ENCODE measurements around the gene ARHGAP44. TPM values are rescaled to one million over a fixed set of nuclear protein-coding genes. Genes with fewer than 3 reads are reported as not detected.

Gene ARHGAP44
- polyA plus RNA-seq, 1 donor (not counting 4 experiments of a cell fraction or from before 2014, with no cell fraction given): 2.2 TPM

DNA sequence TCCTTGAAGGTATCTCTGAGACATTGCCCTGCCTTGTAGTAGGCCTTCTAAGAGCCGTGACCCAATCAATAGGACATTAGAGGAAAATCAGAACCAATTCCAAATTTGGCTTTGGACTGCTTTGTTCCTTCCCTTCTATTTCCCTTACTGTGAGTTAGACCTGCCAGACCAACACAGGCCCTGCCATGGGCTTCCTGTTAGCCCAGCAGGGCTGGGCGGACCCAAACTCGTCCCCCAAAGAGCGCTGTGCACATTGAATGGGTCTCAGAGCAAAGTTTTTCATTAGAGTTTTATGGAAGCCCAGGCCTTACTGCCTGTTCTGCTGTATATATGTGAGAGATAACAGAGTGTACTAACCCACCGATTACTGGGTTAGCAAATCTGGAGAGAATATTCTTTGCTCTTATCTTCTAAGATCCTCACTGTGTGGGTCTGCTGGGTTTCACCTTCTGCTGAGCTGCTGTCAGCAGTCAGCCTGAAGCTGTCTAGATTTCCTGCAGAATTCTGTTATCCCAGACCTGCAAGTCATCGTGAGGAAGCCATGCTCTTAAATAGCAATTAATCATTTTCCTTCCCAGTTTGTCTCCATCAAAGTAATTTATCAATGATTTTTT lies 5.7 kb downstream of the ARHGAP44 start:
- Histone ChIP-seq H2AFZ (ENCODE audit: control insufficient read depth, low read length) (no peak overlapping the region), H3K9me1 (ENCODE audit: control insufficient read depth, extremely low read depth, insufficient read depth, low read length) (no peaks in the 10 kb centered on the region), H3K27ac (ENCODE audit: control insufficient read depth, insufficient read depth, low read length) (no peak overlapping the region), H3K9ac (ENCODE audit: control insufficient read depth, extremely low read depth, insufficient read depth, low read length) (no peak overlapping the region), H3K79me2 (ENCODE audit: control insufficient read depth, insufficient read depth, low read length) (no peaks in the 10 kb centered on the region), H3K4me2 (ENCODE audit: control insufficient read depth, extremely low read depth, insufficient read depth, low read depth, low read length) (no peak overlapping the region), H3K36me3 (ENCODE audit: control insufficient read depth in 2 of 2, extremely low read depth in 1 of 2, insufficient read depth in 2 of 2, low read length in 2 of 2) (no peaks in the 10 kb centered on the region), H3K4me1 (ENCODE audit: control insufficient read depth, extremely low read depth, insufficient read depth, low read length) (peaks cover 2% of the 10 kb centered on the region), H3K9me3 (ENCODE audit: control insufficient read depth, low read depth, low read length) (no peaks in the 10 kb centered on the region), H3K27me3 (ENCODE audit: control insufficient read depth, extremely low read depth, insufficient read depth, low read length) (no peaks in the 10 kb centered on the region), H4K20me1 (ENCODE audit: control insufficient read depth, extremely low read depth, insufficient read depth, low read length) (no peaks in the 10 kb centered on the region), H3K4me3 (ENCODE audit: control insufficient read depth in 2 of 3, extremely low read depth in 1 of 3, insufficient read depth in 2 of 3, low read depth in 1 of 3, low read length in 3 of 3) (no peak overlapping the region)
- no peak for FAIRE-seq
- dilution Hi-C loops (cut with MboI; ENCODE audit: extremely low pct_ligation_motif_present, low sequenced_read_pairs): no loop called here
- no peak for TF ChIP-seq EZH2 (IDR thresholded peaks at IDR 0.05; ENCODE audit: low read length)
- TF ChIP-seq, protein P1, sequence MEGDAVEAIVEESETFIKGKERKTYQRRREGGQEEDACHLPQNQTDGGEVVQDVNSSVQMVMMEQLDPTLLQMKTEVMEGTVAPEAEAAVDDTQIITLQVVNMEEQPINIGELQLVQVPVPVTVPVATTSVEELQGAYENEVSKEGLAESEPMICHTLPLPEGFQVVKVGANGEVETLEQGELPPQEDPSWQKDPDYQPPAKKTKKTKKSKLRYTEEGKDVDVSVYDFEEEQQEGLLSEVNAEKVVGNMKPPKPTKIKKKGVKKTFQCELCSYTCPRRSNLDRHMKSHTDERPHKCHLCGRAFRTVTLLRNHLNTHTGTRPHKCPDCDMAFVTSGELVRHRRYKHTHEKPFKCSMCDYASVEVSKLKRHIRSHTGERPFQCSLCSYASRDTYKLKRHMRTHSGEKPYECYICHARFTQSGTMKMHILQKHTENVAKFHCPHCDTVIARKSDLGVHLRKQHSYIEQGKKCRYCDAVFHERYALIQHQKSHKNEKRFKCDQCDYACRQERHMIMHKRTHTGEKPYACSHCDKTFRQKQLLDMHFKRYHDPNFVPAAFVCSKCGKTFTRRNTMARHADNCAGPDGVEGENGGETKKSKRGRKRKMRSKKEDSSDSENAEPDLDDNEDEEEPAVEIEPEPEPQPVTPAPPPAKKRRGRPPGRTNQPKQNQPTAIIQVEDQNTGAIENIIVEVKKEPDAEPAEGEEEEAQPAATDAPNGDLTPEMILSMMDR (optimal IDR thresholded peaks at IDR 0.05 in 1 of 3, IDR thresholded peaks at IDR 0.05 in 1 of 3, conservative IDR thresholded peaks at IDR 0.05 in 1 of 3; ENCODE audit: extremely low read depth in 1 of 3, insufficient read depth in 2 of 3, low read length in 3 of 3): no peak
- DNase-seq (ENCODE audit: low read depth, low spot score): no peak

DNA sequence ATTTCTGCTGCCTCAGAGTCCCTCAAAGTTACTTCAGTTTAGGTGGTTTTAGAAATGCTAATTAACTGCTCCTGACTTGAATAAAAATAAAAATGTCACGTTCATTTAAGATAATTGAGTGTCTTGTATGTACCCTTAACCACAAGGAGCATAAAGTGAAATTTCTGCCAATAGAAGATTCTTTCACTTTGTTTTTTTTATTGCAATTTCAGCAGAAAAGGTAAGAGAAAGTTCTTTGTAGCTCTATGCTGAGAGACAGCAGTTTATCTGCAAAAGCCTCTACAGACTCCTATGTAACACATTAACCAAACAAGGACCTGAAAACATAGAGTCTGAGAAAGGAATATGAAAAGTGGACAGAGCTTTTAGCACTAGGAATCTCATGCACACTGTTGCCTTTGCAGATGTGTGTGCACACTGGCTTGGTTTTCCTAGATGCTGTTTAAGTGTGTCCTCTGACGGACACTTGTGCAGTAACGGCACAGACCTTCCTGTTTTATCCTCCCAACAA lies 11.6 kb downstream of the ARHGAP44 start:
- Histone ChIP-seq H3K9me3 (ENCODE audit: control insufficient read depth, low read depth, low read length) (no peaks in the 10 kb centered on the region), H4K20me1 (ENCODE audit: control insufficient read depth, extremely low read depth, insufficient read depth, low read length) (no peaks in the 10 kb centered on the region), H3K4me1 (ENCODE audit: control insufficient read depth, extremely low read depth, insufficient read depth, low read length) (no peaks in the 10 kb centered on the region), H3K9me1 (ENCODE audit: control insufficient read depth, extremely low read depth, insufficient read depth, low read length) (no peaks in the 10 kb centered on the region), H3K27ac (ENCODE audit: control insufficient read depth, insufficient read depth, low read length) (no peak overlapping the region), H3K4me2 (ENCODE audit: control insufficient read depth, extremely low read depth, insufficient read depth, low read depth, low read length) (no peak overlapping the region), H2AFZ (ENCODE audit: control insufficient read depth, low read length) (no peak overlapping the region), H3K79me2 (ENCODE audit: control insufficient read depth, insufficient read depth, low read length) (no peaks in the 10 kb centered on the region), H3K36me3 (ENCODE audit: control insufficient read depth in 2 of 2, extremely low read depth in 1 of 2, insufficient read depth in 2 of 2, low read length in 2 of 2) (no peaks in the 10 kb centered on the region), H3K27me3 (ENCODE audit: control insufficient read depth, extremely low read depth, insufficient read depth, low read length) (no peaks in the 10 kb centered on the region), H3K9ac (ENCODE audit: control insufficient read depth, extremely low read depth, insufficient read depth, low read length) (no peak overlapping the region), H3K4me3 (ENCODE audit: control insufficient read depth in 2 of 3, extremely low read depth in 1 of 3, insufficient read depth in 2 of 3, low read depth in 1 of 3, low read length in 3 of 3) (no peak overlapping the region)
- DNase-seq (ENCODE audit: low read depth, low spot score) (no peak), FAIRE-seq (no peak)
- dilution Hi-C loops (cut with MboI; ENCODE audit: extremely low pct_ligation_motif_present, low sequenced_read_pairs): no loop called here
- TF ChIP-seq, protein P1 (optimal IDR thresholded peaks at IDR 0.05 in 1 of 3, IDR thresholded peaks at IDR 0.05 in 1 of 3, conservative IDR thresholded peaks at IDR 0.05 in 1 of 3; ENCODE audit: extremely low read depth in 1 of 3, insufficient read depth in 2 of 3, low read length in 3 of 3): no peak
- no peak for TF ChIP-seq EZH2 (IDR thresholded peaks at IDR 0.05; ENCODE audit: low read length)
